NCI-H1092 treated with DMSO at 0.1 percent for 48 hours (cell line): Measurements from ENCODE around the gene ITGA4.
"Not testable (repeated sequence)": the region's sequence is repeated elsewhere in the genome, so short reads cannot be mapped to it uniquely, and the experiment has no call there.

Experiments used
- DNase-seq: peaks from one replicate; lab custom pipeline; 2025; lab: John Stamatoyannopoulos, UW

ITGA4 gene

GRCh38 chr2:181457121-181457740, at the start of gene ITGA4:
TSS of gene ITGA4 (plus strand) at chr2:181457386. CDS start at chr2:181457655, 269 bp downstream.
- DNase-seq = no peak

GRCh38 chr2:181408861-181409260, 48.3 kb upstream of the ITGA4 start:
- peak; percentile 3 for DNase-seq

- peak; percentile 32 for DNase-seq
Measured at GRCh38 chr2:181411105-181411849, 45.9 kb upstream of the ITGA4 start.

GRCh38 chr2:181419129-181419855, 37.9 kb upstream of the ITGA4 start:
- DNase-seq = no peak

- DNase-seq = no peak
Measured at GRCh38 chr2:181420259-181421130, 36.7 kb upstream of the ITGA4 start.

GRCh38 chr2:181421131-181421458, 36.1 kb upstream of the ITGA4 start:
- no peak for DNase-seq

GRCh38 chr2:181421464-181421863, 35.7 kb upstream of the ITGA4 start:
- no peak for DNase-seq

- peak; percentile 93 for DNase-seq
Measured at GRCh38 chr2:181426672-181427071, 30.5 kb upstream of the ITGA4 start.

GRCh38 chr2:181430406-181431118, 26.6 kb upstream of the ITGA4 start:
- DNase-seq = no peak

GRCh38 chr2:181431674-181432073, 25.5 kb upstream of the ITGA4 start:
- DNase-seq = no peak

GRCh38 chr2:181438261-181438660, 18.9 kb upstream of the ITGA4 start:
- no peak for DNase-seq

GRCh38 chr2:181440344-181440743, 16.8 kb upstream of the ITGA4 start:
- DNase-seq = no peak

- DNase-seq = no peak
Measured at GRCh38 chr2:181440919-181441318, 16.3 kb upstream of the ITGA4 start.

- DNase-seq = no peak
Measured at GRCh38 chr2:181441670-181442069, 15.5 kb upstream of the ITGA4 start.

GRCh38 chr2:181444654-181445053, 12.5 kb upstream of the ITGA4 start:
- DNase-seq = no peak

- no peak for DNase-seq
Measured at GRCh38 chr2:181446985-181447384, 10.2 kb upstream of the ITGA4 start.

- not testable (repeated sequence) for DNase-seq
Measured at GRCh38 chr2:181449278-181449677, 7.9 kb upstream of the ITGA4 start.

GRCh38 chr2:181454686-181455450, 2.3 kb upstream of the ITGA4 start:
- DNase-seq = no peak

GRCh38 chr2:181456660-181457120, 496 bp upstream of the ITGA4 start:
- no peak for DNase-seq

GRCh38 chr2:181457741-181458425, 697 bp downstream of the ITGA4 start:
- no peak for DNase-seq
